VCaP (cell line): ENCODE results near the gene TTLL12.

Experiments used
- H3K27ac ChIP-seq: fragments of 450-650 bp; 2 replicates; pipeline ENCODE4 v1.5.1; 2017
- CTCF ChIP-seq: fragments of 450-650 bp; conservative IDR thresholded peaks from 2 replicates; pipeline ENCODE4 v1.5.1; 2017; ENCODE audit warnings: mild to moderate bottlenecking, moderate library complexity

TTLL12 gene

DNA sequence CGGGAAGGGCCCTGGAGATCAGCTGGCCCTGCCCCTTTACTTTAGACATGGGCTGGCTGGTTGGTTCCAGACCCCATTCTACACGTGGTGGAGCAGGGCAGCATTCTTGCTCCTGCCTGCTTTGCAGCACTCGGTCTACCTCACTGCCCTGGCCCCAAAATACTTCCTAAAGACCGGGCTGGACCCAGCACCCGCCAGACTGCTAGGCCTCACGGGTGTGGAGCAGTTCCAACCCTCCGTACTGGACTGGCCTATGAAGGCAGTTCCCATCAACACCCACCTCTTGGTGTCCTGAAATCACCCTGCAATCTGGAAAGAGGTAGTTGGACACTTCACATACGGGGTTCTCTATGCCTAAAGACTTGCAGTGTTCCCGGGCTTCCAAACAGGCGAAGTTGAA, 50.1 kb downstream of the TTLL12 start:
- H3K27ac ChIP-seq = no peak overlapping the region
- TF ChIP-seq CTCF = no peak

GRCh38 chr22:43136255-43136654, 50.7 kb downstream of the TTLL12 start:
- TF ChIP-seq CTCF = peak; percentile 79

GRCh38 chr22:43135565-43135964, 51.4 kb downstream of the TTLL12 start:
- TF ChIP-seq CTCF = no peak

More at GRCh38 chr22:43136255-43136654, 50.7 kb downstream of the TTLL12 start:
- no peak overlapping the region for H3K27ac ChIP-seq

GRCh38 chr22:43134553-43134952, 52.4 kb downstream of the TTLL12 start:
- no peak overlapping the region for H3K27ac ChIP-seq
- TF ChIP-seq CTCF = no peak

More at GRCh38 chr22:43135565-43135964, 51.4 kb downstream of the TTLL12 start:
- no peak overlapping the region for H3K27ac ChIP-seq

DNA sequence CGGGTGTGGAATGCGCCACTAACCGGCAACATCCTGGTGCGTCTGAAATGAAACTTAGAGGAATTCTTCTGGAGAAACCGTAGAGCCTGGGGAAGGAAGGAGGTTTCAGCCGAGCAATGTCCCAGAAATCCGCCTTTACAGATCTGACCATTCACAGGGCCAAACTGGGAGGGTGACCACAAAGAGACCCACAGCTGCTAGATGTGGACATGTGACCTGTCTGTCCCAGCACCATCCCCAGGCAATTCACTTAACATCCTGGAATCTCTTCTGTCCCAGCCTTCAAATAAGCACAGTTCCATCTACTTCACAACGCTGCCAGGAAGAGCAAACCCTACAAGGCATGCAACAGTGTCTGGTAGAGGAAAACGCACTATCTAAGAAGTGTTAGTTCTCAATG, 53.5 kb downstream of the TTLL12 start:
- TF ChIP-seq CTCF = no peak
- no peak overlapping the region for H3K27ac ChIP-seq

- 0 out of 2 replicates have a peak overlapping the region, but pooled peaks have one; percentile 4 for H3K27ac ChIP-seq
- no peak for TF ChIP-seq CTCF
These were observed 55.0 kb downstream of the TTLL12 start for GRCh38 chr22:43131773-43132501.

DNA sequence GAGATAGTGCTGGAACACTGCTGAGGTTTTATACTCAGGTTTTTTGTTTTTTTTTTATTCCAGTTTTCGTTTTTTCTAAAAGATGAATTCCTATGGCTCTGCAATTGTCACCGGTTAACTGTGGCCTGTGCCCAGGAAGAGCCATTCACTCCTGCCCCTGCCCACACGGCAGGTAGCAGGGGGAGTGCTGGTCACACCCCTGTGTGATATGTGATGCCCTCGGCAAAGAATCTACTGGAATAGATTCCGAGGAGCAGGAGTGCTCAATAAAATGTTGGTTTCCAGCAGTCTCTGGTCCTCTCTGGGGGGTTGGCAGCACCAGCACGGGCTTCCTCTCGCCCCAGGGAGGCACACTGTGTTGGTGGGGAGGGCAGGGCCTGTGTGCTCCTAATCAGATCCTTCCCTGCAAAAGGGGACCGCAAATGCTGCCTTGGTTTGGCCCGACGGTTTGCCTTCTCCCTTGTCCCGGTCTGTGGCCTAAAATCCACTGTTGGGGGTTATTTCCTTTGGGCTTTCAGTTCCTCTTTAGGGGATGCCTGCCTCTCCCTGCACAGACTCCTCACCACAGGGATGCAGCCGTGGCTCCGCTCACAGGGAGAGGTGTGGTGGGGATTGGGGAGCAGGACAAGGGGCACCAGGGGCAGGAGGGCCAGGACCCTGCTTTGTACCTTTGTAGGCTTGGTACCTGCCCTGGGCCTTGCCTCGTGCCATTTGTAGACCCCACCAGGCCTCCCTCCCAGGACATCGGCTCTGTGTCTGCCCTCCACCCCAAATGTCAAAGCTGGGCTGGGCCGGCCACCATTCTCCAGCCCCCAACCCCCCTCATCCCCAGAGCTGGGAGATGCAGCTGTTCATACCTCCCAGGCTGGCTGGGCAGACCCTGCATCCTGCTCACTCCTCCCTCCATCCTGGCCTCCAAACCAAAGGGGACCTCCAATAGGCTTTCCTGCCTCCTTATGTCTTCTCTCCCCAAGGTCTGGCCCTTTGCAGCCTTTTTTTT, 57.2 kb downstream of the TTLL12 start:
- peak overlapping the region; percentile 15 for H3K27ac ChIP-seq
- TF ChIP-seq CTCF = no peak
